ENCODE data around the gene MYT1.
"Not testable (repeated sequence)": the region's sequence is repeated elsewhere in the genome, so short reads cannot be mapped to it uniquely, and the experiment has no call there.

MYT1 gene

GRCh38 chr20:64164123-64164836 lies at the start of gene MYT1:
Gene MYT1, plus strand, starts transcription at chr20:64164452. Its CDS starts 34,410 bp downstream, at chr20:64198862.
- no peak for DNase-seq (ENCODE audit: low spot score)

GRCh38 chr20:64115171-64115911 lies 48.9 kb upstream of the MYT1 start:
- DNase-seq (ENCODE audit: low spot score), result no peak

DNA sequence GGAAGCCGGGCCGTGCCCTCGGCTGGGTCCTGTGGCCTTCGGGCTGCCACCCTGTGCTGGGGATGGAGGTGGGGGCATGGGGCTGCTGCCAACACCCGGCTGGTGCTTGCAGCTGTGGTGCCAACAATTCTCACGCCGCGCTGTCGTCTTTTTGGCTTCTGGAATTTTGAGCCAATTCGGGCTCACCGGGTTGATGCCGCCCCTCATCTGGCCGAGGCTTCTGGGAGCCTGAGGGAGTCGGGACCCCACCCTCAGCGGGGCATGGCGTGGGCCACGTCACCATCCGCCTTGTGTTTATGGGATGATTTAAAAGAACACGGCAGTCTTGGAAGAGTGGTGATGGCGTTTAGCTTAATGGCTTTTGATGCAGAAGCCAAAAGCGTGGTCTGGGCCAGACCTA lies 48.2 kb upstream of the MYT1 start:
- DNase-seq (ENCODE audit: low spot score), result no peak

DNA sequence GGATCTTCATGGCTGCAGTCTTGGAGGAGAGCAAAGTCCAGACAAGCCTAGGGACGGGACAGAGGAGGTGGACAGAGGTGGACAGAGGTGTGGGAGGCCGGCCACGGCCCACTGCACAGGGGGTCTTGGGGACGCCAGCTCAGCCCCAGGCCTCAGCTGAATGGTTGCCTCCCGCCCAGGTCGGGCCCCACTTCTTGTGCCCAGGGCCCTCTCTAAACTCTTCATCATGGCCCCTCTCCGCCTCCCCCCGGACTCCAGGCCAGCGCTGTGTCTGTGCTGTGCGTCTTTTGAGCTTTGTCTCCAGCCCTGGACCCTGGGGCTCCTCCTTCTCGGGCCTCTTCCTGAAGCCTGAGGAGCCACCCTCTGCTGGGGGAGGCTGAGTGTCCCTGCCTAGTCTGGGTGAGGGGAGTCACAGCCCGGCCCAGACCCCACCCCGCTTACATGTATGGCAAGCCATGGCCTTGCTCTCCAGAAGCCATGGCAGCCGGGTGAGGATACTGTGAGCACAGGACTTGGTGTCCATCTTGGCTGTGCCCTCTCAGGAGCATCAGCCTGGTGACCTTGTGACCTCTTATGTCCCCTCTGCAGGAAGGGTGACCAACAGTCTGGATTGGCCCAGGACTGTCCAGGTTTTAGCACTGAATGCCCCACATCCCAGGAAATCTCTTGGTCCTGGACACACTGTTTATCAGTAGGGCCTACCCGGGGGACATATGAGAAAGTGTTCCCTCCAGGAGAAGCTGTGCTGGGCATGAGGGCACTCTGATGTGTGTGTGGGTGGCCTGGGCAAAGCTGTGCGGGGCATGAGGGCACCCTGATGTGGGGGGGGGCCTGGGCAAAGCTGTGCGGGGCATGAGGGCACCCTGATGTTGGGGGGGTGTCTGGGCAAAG lies 47.5 kb upstream of the MYT1 start:
- DNase-seq (ENCODE audit: low spot score), result no peak

GRCh38 chr20:64117432-64117777 lies 46.8 kb upstream of the MYT1 start:
- not testable (repeated sequence) for DNase-seq (ENCODE audit: low spot score)

GRCh38 chr20:64119301-64119680 lies 45.0 kb upstream of the MYT1 start:
- DNase-seq (ENCODE audit: low spot score), result no peak

- no peak for DNase-seq (ENCODE audit: low spot score)
Observed at GRCh38 chr20:64119681-64120341, 44.4 kb upstream of the MYT1 start.

GRCh38 chr20:64121586-64121985 lies 42.7 kb upstream of the MYT1 start:
- no peak for DNase-seq (ENCODE audit: low spot score)

- DNase-seq (ENCODE audit: low spot score), result not testable (repeated sequence)
Observed at GRCh38 chr20:64122927-64123326, 41.3 kb upstream of the MYT1 start.

DNA sequence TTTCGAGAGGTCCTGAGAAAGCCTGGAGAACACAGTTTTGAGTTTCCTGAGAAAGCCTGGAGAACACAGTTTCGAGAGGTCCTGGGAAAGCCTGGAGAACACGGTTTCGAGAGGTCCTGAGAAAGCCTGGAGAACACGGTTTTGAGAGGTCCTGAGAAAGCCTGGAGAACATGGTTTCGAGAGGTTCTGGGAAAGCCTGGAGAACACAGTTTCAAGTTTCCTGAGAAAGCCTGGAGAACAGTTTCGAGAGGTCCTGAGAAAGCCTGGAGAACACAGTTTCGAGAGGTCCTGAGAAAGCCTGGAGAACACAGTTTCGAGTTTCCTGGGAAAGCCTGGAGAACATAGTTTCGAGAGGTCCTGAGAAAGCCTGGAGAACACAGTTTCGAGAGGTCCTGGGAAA lies 40.7 kb upstream of the MYT1 start:
- not testable (repeated sequence) for DNase-seq (ENCODE audit: low spot score)

DNA sequence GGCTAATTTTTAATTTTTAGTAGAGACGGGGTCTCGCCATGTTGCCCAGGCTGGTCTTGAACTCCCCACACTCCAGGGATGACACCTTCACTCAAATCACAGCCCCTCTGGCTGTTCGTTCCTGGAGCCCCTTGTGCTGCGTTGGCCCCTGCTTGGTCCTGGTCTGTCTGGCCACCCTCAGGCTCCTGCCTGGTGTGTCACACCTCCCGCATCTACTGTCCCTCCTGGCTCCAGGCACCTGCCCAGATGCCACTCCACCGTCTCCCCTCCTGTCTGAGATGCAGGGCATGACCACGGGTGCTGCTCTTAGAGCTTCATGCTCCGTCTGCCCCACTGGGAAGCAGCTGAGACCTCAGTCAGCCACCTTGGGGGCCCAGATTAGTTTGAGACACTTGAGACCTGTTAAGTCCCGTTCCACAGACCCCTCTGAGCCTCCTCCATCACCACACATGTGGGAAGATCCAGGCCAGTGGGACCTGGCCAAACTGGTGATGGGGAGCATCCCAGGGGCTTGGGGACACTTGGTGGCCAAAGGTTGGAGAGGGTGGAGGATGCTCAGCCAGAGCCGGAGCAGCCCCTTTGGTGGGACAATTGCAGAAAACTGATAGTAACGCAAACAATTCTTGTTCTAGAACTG lies 35.0 kb upstream of the MYT1 start:
- DNase-seq (ENCODE audit: low spot score), result no peak

DNA sequence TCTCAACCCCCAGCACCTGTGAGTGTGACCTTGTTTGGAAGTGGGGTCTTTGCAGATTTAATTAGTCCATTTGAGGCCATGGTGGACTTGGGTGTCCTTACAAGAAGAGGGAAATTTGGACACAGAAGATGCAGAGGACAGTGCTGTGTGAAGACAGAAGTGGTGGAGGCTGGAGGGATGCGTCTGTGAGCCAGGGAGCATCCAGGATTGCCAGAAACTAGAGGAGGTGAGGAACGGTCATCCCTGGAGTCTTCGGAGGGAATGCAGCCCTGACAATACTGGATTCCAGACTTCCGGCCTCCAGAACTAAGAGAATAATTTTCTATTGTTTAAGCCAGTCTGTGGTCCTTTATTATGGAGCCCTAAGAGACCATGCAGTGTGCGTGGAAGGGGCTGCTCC lies 34.0 kb upstream of the MYT1 start:
- DNase-seq (ENCODE audit: low spot score), result no peak

GRCh38 chr20:64130876-64131275 lies 33.4 kb upstream of the MYT1 start:
- DNase-seq (ENCODE audit: low spot score), result no peak

- no peak for DNase-seq (ENCODE audit: low spot score)
Observed at GRCh38 chr20:64131406-64131805, 32.8 kb upstream of the MYT1 start.

DNA sequence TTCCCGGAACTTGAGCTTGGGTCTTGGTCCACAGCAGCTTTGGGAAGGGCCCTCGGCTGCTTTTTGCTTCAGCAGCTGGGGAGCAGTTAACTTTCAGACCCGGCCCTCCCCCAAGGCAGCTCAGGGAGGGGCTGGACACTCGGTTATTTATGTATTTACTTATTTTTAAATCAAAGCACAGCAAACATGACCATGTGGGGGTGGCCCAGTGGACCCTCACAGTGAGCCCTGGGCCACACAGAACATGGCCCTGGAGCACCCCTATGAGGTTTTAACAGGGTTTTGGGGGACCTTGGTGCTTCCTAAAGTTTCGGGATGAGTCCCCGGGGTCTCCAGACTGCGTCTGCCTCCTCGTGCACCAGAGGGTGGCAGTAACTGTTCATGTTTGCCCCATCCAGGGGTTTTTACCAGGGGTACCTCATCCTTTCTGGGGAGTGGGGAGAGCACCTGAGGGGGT lies 30.3 kb upstream of the MYT1 start:
- no peak for DNase-seq (ENCODE audit: low spot score)

GRCh38 chr20:64134744-64135143 lies 29.5 kb upstream of the MYT1 start:
- not testable (repeated sequence) for DNase-seq (ENCODE audit: low spot score)

DNA sequence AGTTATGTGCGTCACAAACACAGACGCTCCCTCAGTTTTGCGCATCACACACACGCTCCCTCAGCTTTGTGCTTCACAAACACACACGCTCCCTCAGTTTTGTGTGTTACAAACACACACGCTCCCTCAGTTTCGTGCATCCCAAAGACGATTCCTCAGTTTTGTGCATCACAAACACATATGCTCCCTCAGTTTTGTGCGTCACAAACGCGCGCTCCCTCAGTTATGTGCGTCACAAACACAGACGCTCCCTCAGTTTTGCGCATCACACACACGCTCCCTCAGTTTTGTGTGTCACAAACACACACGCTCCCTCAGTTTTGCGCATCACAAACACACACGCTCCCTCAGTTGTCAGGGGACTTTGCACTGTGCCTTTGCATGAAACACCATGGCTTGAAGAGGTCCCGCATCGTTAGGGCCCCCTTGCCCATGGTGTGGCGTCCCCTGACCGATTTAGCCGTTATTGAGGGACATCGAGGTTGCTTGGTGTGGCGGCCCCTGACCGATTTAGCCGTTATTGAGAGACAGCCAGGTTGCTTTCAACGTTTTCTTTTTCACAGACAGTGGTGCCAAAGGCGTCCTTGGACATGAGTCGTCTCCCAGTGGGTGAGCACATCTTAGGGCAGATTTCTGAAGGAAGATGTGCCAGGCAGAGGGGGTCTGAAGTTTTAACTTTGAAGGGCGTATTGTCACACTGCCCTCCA lies 28.1 kb upstream of the MYT1 start:
- no peak for DNase-seq (ENCODE audit: low spot score)

DNA sequence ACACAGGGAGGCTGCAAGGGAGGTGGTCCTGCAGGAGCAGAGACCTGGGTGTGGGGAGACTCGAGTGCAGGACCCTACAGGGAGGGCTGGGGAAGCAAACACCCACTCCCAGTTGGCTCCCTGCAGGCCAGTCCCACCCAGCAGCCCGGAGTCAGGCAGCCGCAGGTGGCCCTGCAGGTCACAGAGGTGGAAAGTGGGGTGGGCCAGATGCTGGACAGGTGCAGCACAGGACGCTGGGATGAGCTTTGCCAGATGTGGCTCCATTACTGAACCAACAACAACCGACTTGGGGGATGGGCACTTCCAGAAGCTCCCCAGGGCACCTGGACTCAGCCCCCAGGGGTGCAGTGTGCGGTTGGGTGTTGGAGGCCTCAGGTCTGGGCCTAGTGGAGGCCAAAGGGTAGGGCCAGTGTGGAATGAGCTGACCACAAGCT lies 26.6 kb upstream of the MYT1 start:
- DNase-seq (ENCODE audit: low spot score), result no peak

- DNase-seq (ENCODE audit: low spot score), result no peak
Observed at GRCh38 chr20:64138276-64138815, 25.9 kb upstream of the MYT1 start.

DNA sequence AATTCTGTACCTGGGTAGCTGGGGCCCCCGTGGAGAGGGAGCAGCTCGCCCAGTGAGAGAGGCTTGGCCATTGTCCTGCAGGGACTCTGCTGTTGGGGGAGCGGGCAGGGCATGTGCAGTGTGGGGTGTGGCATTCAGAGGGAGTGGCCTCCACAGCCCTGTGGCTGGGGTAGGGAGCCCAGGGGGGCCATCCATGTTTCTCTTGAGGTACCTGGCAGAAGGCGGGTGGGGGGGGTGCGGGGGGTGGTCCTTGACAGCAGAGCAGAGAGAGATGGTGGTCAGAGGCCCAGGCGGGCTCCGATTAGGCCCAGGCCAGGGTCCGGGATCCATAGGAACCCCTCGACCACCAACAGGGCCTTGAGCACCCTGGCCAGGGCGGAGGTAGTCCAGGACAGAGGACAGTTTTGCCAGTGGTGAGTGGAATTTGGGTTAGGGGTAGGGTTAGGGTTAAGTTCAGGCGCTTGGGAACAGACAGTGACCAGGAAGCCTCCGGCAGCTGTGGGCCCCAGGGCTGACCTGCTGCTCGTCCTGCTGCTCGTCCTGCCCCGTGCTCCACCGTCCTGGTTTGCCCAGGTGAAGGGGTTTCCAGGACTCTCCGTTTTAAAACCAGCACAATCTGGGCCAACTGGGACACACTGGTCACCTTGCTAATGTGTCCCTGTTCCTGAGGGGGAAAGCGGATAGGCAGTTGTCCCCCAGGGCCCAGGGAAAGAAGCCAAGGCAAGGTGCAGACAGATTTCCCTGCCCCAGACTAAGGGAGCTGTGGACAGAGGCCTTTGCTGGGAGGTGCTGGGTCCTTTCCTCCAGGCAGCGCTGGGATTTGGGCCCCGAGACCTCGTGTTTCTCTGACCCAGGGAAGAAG lies 24.8 kb upstream of the MYT1 start:
- no peak for DNase-seq (ENCODE audit: low spot score)

All from GM03348 (cell line).